Caki2 (cell line): Measurements from ENCODE around the gene MPHOSPH10. TPM values are rescaled to one million over a fixed set of nuclear protein-coding genes. Genes with fewer than 3 reads are reported as not detected.
"Not testable (repeated sequence)": the region's sequence is repeated elsewhere in the genome, so short reads cannot be mapped to it uniquely, and the experiment has no call there.

Source experiments
- DNase-seq: peaks from one replicate; pipeline ENCODE4 v3.0.0-alpha.2; 2015; ENCODE audit warnings: low read depth
- in situ Hi-C: cut with HindIII; loops from 2 replicates; pipeline ENCODE4 v1.10.0; 2016; ENCODE audit warnings: low sequenced_read_pairs, low pct_unique_long_range_greater_than_20kb, mixed read lengths
- total RNA-seq: library from RNA; depleted of rRNA; stranded (reverse); fragments of >200 nt; shearing (Covaris generic); gene quantifications from 2 replicates; pipeline ENCODE4 v1.2.3, GENCODE V29; 2014; ENCODE audit warnings: low replicate concordance

Gene MPHOSPH10
- total RNA-seq, 1 experiment from 2014 or later: 10.6 TPM

DNA sequence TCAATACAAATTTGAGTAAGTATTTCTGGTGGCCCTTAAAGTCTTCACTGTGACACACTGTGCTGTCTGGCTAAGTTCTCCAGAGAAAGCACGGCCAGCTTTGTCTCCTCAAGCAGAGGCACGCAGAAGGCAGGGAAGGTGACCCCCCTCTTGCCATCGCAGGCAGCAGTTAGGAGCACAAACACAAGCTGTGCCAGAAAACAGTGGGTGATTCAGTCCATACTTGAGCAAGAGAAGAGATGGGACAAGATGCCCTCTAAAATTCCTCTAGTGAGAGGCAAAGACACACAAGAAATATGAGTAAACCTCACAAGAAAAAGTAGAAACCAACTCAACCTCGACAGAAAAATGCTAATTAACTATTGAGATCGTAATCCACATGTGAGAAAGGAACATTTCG, 10.2 kb upstream of the MPHOSPH10 start:
- in situ Hi-C loops: no loop called here

DNA sequence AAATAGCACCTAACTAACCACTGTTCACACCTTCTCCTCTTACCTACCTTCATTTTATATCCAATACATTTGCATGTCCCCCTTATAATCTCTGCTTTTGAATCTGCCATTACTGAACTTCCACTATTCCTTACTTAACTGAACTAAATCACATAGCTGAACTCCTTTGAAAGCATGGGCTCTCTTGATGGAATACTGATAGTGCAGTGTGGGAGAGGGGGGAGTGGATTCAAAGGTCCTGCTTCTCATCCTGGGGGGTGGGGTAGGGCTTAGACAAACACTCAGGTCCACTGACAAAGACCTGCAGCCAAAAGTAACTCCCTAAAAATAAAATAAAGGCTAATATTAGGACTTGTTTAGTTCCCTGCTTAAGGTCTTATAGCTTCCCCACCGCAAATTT, 9.0 kb upstream of the MPHOSPH10 start:
- in situ Hi-C loops: no loop called here
- DNase-seq: no peak

More for the DNA sequence above, 10.2 kb upstream of the MPHOSPH10 start:
- no peak for DNase-seq

DNA sequence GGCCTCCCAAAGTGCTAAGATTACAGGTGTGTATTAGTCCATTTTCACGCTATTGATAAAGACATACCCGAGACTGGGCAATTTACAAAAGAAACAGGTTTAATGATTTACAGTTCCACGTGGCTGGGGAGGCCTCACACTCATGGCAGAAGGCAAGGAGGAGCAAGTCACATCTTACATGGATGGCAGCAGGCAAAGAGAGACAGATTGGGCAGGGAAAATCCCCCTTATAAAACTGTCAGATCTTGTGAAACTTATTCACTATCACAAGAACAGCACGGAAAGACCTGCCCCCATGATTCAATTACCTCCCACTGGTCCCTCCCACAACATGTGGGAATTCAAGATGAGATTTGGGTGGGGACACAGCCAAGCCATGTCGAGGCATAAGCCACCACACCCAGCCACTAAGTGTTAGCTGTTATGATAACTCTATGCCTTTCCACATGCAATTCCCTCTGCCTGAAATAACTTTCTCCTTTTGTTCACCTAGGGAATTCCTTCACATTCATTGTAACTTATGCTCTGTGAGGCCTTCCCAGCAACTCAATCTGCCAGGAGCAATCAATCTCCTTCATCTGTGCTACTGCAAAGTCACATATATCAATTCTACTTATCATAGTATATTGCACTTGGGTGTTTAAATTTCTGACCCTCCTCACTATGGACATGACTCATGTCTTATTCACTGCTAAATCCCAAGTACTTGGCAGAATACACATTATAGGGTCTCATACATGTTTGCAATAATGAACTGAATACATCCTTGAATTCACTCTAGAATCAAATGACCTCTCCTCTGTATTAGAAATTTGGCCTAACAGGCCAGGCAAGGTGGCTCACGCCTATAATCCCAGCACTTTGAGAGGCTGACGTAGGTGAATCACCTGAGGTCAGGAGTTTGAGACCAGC, 7.8 kb upstream of the MPHOSPH10 start:
- no peak for DNase-seq
- in situ Hi-C loops: no loop called here

DNA sequence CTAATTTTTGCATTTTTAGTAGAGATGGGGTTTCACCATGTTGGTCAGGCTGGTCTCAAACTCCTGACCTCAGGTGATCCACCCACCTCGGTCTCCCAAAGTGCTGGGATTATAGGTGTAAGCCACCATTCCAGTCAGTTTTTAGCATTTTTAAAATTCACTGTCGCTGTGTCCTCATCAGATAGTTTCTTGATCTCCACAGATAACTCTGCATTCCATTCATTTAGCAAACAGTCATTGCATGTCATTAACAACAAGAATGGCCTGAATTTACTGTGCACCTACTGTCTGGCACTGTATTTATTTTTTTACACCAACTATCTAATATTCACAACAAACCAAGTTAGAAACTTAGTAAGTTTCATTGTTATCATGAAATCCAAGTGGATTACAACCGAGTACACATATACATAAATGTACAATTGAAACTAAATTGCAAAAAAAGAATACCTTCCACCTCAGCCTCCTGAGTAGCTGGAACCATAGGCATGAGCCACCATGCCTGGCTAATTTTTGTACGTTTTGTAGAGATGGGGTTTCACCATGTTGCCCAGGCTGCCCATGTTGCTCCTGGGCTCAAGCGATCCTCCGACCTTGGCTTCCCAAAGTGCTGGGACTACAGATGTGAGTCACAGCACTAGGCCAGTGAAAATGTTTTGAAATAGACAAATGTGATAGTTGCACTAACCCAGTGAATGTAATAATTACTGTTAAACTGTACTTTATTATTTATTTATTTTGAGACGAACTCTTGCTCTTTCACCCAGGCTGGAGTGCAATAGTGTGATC, 4.7 kb upstream of the MPHOSPH10 start:
- DNase-seq: no peak
- in situ Hi-C loops: no loop called here

DNA sequence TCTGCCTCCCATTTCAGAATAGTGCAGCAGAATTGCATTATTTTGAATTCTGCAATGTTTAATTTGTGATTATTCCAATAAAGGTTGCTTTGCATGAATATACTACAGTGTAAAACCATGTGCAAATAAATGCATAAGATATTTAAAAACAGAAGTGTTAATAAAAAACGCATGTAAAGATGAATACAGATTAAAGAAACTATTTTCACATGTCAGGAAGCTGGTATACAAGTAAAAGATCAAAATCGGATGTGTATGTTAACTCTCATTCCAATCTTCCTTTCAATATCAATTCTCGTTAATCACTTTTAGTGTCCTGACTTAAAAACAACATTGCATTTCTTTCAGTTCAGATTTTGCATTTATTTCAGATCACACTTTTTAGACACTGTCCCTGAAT, 3.5 kb upstream of the MPHOSPH10 start:
- in situ Hi-C loops: no loop called here
- DNase-seq: no peak

DNA sequence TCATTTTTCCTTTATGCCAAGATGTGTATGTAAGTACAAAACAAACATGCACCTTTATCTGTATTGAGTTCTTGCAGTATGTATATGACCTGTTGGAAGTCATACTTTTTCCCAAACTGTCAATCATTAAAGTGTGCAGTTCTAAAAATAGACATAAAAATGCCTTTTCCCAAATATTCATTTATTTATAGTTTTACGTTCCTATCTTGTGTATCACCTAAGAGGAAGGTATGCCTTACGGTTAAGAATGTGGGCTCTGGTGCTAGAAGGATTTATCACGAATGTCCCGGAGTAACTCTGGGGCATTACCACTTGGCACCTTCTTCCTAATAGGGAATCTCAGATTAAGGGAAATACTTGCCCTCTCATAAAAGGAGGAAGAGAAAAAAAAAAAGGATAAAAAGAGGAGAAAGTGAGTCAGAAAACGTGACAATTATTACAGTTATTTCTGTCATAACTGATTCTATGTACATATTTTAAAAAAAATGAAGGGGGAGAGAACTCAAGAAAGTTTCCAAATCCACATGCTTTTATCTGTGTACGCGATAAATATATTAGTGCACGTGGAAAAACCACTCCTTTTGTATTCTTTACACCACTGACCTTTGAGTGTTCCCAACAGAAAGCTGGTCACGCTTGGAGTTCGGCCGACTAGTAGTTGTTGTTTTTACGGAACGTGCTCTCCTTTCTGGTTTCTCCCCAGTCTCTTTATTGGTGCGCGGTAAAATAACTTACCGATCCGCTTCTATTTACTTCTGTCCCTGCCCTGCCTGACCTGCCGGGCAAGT, 1.1 kb upstream of the MPHOSPH10 start:
- DNase-seq: peak; percentile 19
- in situ Hi-C loops: no loop called here

DNA sequence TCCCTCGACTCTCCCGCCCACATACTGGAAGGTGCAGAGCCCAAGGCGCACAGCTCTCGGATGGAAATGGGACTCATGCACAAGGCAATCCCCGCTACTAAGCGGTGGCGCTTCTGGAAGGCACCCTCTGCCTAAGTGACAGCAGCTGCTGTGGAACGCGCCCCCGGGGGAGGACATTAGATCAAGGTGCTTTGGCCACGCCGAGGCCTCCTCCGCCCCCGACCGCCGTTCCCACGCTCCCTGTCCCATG, 607 bp upstream of the MPHOSPH10 start:
- peak; percentile 78 for DNase-seq
- in situ Hi-C loops: no loop called here

DNA sequence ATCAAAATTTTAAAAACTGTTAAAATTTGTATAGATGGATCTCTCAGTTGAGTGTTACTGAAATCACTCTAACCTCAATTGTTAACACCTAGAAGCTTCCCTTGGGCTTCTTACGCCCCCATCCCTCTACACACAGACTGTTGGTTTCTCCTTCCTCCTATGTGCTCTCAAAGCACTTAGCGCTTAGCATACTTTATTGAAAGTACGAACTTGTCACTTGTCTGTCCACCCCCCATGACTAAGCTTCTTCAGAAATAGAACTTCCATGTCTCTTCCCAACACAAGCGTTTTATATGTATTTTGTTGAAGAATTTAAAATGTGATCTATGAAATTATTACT, 441 bp downstream of the MPHOSPH10 start:
- DNase-seq: no peak
- in situ Hi-C loops: no loop called here

DNA sequence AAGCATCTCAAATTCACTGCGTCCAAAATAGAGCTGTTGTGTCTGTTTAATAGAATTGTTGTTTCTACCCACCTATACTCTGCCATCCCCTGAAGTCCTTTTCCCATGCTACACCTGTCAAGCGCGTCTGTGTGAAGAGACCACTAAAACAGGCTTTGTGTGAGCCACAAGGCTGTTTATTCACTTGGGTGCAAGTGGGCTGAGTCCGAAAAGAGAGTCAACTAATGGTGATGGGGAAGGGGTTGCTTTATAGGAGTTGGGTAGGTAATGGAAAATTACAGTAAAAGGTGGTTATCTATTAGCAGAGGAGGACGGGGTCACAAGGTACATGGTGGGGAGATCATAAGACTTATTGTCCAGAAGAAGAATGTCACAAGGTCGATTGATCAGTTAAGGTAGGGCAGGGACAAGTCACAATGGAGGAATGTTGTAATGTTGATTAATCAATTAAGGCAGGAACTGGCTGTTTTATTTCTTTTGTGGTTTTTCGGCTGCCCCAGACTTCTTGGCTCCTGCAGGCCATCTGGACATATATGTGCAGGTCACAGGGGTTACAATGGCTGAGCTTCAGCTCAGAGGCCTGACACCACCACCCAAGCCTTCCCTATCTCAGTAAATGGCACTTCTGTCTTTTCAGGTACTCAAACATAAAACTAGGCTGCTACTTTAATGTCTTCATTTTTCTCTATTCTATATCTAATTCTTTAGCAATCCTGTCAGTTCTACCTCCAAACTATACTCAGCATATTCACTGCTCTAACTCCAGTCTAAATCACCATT, 1.1 kb downstream of the MPHOSPH10 start:
- in situ Hi-C loops, DNase-seq: not testable (repeated sequence)

DNA sequence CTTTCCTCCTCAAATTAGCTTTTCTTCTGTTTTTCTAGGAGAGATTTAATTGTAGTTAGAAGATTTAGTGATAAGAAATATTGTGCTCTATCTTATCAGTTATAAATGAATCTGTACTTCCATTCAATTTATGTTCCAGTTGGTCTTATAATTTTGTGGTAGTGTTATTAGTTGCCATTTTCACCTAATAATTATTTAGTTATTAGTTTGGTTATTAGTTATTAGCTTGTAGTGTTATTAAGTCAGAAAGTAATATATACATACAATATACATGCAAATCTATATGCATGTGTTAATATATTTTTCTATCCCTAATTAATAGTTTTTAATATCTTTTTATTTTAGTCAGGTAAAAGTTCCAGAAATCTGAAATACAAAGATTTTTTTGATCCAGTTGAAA, 3.2 kb downstream of the MPHOSPH10 start:
- in situ Hi-C loops: no loop called here
- DNase-seq: no peak

DNA sequence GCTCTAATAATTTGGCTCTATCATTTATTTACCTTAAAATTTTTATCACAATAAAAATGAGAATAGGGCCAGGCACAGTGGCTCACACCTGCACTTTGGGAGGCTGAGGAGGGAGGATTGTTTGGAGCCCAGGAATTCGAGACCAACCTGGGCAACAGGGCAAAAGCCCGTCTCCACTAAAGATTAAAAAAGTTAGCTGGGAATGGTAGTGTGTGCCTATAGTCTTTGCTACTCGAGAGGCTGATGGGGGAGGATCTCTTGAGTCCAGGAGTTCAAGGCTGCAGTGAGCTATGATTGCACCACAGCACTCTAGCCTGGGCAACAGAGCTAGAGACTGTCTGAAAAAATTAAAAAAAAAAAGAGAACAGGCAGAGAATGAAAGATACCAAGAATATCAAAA, 5.7 kb downstream of the MPHOSPH10 start:
- in situ Hi-C loops: no loop called here
- no peak for DNase-seq

DNA sequence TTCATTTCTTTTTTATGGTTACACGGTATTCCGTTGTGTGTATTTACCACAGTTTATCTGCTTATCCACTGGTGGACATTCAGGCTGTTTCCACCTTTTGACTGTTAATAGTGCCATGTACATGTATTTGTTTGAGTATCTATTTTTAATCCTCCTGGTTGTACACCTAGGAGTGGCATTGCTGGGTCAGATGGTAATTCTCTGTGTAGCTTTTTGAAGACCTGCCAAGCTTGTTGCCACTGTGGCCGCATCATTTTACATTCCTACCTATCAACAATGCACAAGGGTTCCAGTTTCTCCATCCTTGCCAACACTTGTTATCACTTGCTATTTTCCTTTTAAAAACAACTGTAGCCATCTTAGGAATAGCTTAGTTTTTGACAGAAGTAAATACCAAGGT, 13.3 kb downstream of the MPHOSPH10 start:
- in situ Hi-C loops: no loop called here

DNA sequence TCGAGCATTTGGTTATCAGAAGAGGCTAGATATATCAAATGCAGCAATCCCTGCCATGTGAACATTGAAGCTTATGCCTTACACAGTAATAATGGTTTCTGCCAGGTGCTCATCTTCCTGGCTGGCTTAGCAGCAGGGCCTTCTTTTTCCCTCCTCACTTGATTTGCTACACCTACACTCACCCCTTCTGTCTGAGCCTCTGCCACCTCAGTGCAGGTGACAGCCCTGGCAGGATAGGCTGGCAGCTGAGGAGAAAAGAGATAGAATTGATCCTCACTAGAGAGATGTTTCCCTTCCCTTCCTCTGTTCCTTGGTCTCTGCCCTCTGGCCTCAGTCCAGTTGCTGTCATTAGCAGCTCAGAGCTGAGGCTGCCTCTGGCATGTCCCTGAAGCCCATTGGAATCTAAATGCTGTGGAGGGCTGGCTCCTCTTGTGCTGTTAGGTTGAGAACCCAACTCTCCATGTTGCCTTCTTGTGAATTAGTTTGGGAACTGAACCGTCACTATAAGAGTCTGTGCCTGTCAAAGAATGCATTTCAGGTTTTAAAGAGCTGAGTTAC, 18.2 kb downstream of the MPHOSPH10 start:
- no peak for DNase-seq
- in situ Hi-C loops: no loop called here

More for the DNA sequence above, 13.3 kb downstream of the MPHOSPH10 start:
- no peak for DNase-seq

DNA sequence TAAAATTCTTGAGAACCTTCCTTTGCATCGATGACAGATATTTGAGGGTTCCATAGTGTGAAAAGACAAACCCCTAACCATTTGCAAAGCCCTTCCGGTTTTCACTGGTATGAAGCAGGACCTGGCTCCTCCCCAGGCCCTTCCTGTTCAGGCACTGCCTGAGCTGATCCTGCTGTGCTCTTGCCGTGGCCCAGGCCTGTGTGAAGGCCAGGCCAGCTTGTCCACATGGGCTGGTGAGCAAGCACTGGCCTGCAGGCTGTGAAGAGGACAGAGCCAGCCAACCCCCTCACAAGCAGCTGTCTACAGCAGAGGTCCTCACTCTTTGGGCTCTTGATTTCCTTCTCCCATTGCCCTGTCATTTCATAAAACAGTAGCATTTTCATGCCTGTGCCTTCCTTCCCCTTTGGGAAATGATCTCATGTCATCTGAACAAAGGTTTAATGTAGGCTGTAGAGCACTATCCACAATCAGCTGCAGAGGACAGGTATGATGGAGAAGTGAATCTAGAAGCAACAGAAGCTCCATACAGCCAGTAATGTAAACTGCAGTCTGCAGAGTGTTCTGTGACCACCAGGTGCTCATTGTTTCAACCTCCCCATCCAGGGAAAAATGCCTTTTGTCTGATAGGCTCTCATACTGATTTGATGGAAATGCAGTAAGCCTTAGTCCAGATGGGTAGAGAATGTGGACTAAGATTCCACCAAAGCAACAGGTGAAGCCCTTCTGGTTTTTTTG, 19.8 kb downstream of the MPHOSPH10 start:
- in situ Hi-C loops: no loop called here
- no peak for DNase-seq

DNA sequence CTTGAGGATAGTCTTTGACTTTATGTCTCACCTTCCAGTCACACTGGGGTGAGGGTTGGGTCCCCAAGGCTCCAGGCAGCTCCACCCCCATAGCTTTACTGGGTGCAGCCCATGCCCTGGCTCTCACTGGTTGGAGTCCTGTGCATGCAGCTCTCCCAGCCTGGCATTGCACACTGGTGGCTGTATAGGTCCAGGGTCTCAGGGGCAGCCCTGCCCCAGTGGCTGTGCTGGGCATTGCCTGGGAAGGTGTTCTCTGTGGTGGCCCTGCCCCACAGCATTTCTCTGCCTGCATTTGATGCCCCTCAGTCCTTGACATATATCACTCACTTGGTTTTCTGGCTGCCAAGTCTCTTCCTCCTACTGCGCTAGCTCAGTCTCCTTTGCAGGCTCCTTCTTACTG, 21.2 kb downstream of the MPHOSPH10 start:
- in situ Hi-C loops: no loop called here
- no peak for DNase-seq

DNA sequence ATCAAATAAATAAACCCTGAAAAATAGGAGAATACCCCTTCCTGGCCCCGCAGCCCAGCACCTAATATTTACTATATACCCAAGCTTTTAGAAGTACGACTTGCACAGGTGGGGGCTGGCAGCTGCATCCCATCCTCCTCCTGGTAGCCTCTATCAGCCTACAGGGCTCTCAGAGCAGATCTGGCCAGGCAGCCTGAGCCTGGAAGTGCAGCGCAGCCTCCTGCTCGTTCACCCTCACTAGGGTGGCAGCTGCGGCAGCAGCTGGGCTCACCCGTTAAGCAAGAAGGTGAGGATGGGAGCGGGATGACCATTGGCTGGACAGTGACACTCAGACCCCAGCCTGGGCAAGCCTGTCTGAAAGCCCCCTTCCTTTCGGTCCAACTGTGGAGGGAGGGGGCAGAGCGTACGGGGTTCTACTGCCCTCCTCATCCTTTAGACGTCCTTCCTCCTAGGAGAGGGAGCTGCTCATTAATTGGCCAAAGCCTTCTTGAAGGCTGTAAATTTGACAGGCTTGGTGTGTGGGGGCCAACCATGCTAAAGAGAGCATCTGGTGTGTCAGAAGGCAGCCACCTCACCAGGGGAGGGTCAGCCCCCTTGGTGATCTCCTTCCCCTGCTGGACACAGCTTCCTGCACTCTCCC, 23.3 kb downstream of the MPHOSPH10 start:
- DNase-seq: no peak
- in situ Hi-C loops: no loop called here

DNA sequence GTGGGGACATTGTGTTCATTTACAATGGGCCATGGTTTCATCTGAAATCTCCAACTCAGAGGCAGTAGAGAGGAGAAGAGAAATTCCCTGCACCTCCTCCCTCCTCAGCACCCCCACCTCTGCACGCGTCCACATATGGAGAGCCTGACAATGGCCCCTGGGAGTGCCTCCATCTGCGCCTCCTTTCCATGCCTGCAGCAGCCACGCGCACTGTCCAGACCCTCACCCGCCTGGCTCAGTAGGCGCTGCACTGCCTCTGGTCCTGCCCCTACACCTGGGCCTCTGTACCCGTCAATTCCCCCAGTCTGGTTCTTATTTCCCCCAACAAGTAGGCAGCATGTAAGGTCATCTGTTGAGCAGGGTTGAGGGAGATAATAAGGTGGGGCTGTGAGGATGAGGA, 23.8 kb downstream of the MPHOSPH10 start:
- in situ Hi-C loops: no loop called here

More for the DNA sequence above, 23.8 kb downstream of the MPHOSPH10 start:
- no peak for DNase-seq
